GM18909 (cell line): ENCODE results near the gene SMYD4.
"Not testable (repeated sequence)": the region's sequence is repeated elsewhere in the genome, so short reads cannot be mapped to it uniquely, and the experiment has no call there.

Experiments used
- ATAC-seq: cut with Tn5 transposase; IDR thresholded peaks from one replicate; pipeline ENCODE4 v1.9.1; 2021; ENCODE audit warnings: mild to moderate bottlenecking; ENCODE audit not compliant: unreplicated experiment, poor library complexity

The SMYD4 gene

GRCh38 chr17:1829592-1830257 is at the start of gene SMYD4, which contains the start of gene RPA1:
Gene SMYD4 (minus strand): TSS chr17:1829902. CDS start chr17:1827994, 1,908 bp downstream.
Gene RPA1 (plus strand): TSS chr17:1830005. CDS start chr17:1830094, 89 bp downstream.
- peak; percentile 88 for ATAC-seq

GRCh38 chr17:1878419-1879121 is 48.9 kb upstream of the SMYD4 start:
- ATAC-seq: no peak

GRCh38 chr17:1875597-1875996 is 45.9 kb upstream of the SMYD4 start:
- no peak for ATAC-seq

- no peak for ATAC-seq
These were observed 43.7 kb upstream of the SMYD4 start for GRCh38 chr17:1873418-1873817.

GRCh38 chr17:1872976-1873375 is 43.3 kb upstream of the SMYD4 start:
- ATAC-seq: no peak

- ATAC-seq: no peak
These were observed 42.6 kb upstream of the SMYD4 start for GRCh38 chr17:1872254-1872653.

- ATAC-seq: no peak
These were observed 42.1 kb upstream of the SMYD4 start for GRCh38 chr17:1871756-1872155.

GRCh38 chr17:1870592-1870991 is 40.9 kb upstream of the SMYD4 start:
- ATAC-seq: no peak

- no peak for ATAC-seq
These were observed 38.4 kb upstream of the SMYD4 start for GRCh38 chr17:1868090-1868489.

- ATAC-seq: no peak
These were observed 37.6 kb upstream of the SMYD4 start for GRCh38 chr17:1867307-1867706.

GRCh38 chr17:1865252-1866037 is 35.7 kb upstream of the SMYD4 start:
- ATAC-seq: no peak

GRCh38 chr17:1861391-1862010 is 31.8 kb upstream of the SMYD4 start:
- ATAC-seq: no peak

- ATAC-seq: no peak
These were observed 31.3 kb upstream of the SMYD4 start for GRCh38 chr17:1860978-1861377.

GRCh38 chr17:1856462-1856861 is 26.8 kb upstream of the SMYD4 start:
- not testable (repeated sequence) for ATAC-seq

- ATAC-seq: no peak
These were observed 24.0 kb upstream of the SMYD4 start for GRCh38 chr17:1853698-1854097.

GRCh38 chr17:1852327-1852726 is 22.6 kb upstream of the SMYD4 start:
- no peak for ATAC-seq

GRCh38 chr17:1847191-1847590 is 17.5 kb upstream of the SMYD4 start:
- no peak for ATAC-seq

- ATAC-seq: no peak
These were observed 14.2 kb upstream of the SMYD4 start for GRCh38 chr17:1843947-1844346.

GRCh38 chr17:1839516-1839915 is 9.8 kb upstream of the SMYD4 start:
- ATAC-seq: no peak

- ATAC-seq: peak; percentile 63
These were observed 4.9 kb upstream of the SMYD4 start for GRCh38 chr17:1834380-1835149.
